Neural crest cell (in vitro differentiated cells): Measurements from ENCODE around the gene SVOP. TPM values are rescaled to one million over a fixed set of nuclear protein-coding genes. Genes with fewer than 3 reads are reported as not detected.

Source experiments
- DNase-seq: peaks from one replicate; pipeline ENCODE4 v3.0.0; 2021; ENCODE audit warnings: low read depth, mixed read lengths, low spot score
- H3K27ac Mint-ChIP-seq: one replicate; pipeline ENCODE4 v1.8.0; 2021; ENCODE audit warnings: mild to moderate bottlenecking, mixed read lengths; ENCODE audit not compliant: unreplicated experiment
- H3K27me3 Mint-ChIP-seq: 2 replicates; pipeline ENCODE4 v1.8.0; 2021; ENCODE audit warnings: low read depth, mild to moderate bottlenecking, mixed read lengths
- H3K36me3 Mint-ChIP-seq: 2 replicates; pipeline ENCODE4 v1.8.0; 2021; ENCODE audit warnings: low read depth, mild to moderate bottlenecking, mixed read lengths
- H3K4me1 Mint-ChIP-seq: 2 replicates; pipeline ENCODE4 v1.8.0; 2021; ENCODE audit warnings: mixed read lengths
- H3K4me3 Mint-ChIP-seq: one replicate; pipeline ENCODE4 v1.8.0; 2021; ENCODE audit warnings: mild to moderate bottlenecking, mixed read lengths
- H3K9me3 Mint-ChIP-seq: 2 replicates; pipeline ENCODE4 v1.8.0; 2021; ENCODE audit warnings: mixed read lengths
- total RNA-seq: library from RNA; stranded (reverse); gene quantifications from 2 replicates; pipeline ENCODE4 v1.2.1, GENCODE V29; 2021
- TF ChIP-seq, protein P1 (sequence below): fragments of 200-600 bp; sonication (generic); conservative IDR thresholded peaks from 2 replicates; pipeline ENCODE4 v1.5.0; 2021; ENCODE audit warnings: antibody characterized with exemption, mild to moderate bottlenecking

SVOP gene
- total RNA-seq, 1 donor from 2014 or later, result 1.9 TPM

DNA sequence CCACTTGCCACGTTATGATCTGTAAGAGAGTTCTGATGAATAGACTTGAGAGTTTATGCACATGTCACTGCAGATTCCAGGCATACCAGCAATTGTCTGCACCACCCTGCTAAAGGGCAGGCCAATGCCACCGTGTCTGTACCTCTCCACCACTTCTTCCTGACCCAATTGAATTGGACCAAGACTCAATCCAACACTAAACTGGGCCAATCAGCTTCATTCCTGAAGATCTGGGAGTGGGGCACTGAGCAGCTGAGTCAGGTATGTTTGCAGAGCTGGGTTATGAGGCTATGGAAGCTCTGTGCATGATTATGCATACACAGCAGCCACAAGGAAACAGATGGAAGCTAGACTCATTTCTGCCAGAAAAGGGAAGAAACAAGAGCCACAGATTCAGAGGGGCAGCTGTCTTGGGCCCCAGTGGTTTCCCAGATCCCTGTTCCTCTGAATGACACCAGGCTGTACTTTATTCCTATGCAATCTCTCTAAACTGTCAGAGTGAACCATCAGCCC, 113.0 kb downstream of the SVOP start:
- TF ChIP-seq, protein P1, sequence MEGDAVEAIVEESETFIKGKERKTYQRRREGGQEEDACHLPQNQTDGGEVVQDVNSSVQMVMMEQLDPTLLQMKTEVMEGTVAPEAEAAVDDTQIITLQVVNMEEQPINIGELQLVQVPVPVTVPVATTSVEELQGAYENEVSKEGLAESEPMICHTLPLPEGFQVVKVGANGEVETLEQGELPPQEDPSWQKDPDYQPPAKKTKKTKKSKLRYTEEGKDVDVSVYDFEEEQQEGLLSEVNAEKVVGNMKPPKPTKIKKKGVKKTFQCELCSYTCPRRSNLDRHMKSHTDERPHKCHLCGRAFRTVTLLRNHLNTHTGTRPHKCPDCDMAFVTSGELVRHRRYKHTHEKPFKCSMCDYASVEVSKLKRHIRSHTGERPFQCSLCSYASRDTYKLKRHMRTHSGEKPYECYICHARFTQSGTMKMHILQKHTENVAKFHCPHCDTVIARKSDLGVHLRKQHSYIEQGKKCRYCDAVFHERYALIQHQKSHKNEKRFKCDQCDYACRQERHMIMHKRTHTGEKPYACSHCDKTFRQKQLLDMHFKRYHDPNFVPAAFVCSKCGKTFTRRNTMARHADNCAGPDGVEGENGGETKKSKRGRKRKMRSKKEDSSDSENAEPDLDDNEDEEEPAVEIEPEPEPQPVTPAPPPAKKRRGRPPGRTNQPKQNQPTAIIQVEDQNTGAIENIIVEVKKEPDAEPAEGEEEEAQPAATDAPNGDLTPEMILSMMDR, result no peak
- H3K27me3 Mint-ChIP-seq, result peaks cover 8% of the 10 kb centered on the region
- DNase-seq, result no peak
- no peaks in the 10 kb centered on the region for H3K36me3 Mint-ChIP-seq
- H3K27ac Mint-ChIP-seq, result no peak overlapping the region
- H3K4me3 Mint-ChIP-seq, result no peak overlapping the region
- no peaks in the 10 kb centered on the region for H3K9me3 Mint-ChIP-seq
- H3K4me1 Mint-ChIP-seq, result no peaks in the 10 kb centered on the region

DNA sequence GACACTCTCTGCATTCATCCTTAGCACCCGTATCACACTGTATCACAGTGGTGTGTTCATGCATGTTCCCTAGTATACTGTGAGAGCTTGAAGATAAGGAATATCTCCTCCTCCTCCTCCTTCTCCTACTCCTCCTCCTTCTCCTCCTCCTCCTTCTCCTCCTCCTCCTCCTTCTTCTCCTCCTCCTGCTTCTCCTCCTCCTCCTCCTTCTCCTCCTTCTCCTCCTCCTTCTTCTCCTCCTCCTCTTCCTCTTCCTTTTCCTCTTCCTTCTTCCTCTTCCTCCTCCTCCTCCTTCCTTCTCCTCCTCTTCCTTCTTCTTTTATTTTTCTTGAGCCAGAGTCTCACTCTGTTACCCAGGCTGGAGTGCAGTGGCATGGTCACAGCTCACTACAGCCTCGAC, 113.9 kb downstream of the SVOP start:
- Mint-ChIP-seq H3K27ac (no peak overlapping the region), H3K4me1 (no peaks in the 10 kb centered on the region), H3K36me3 (no peaks in the 10 kb centered on the region), H3K4me3 (no peak overlapping the region), H3K9me3 (no peaks in the 10 kb centered on the region), H3K27me3 (peaks cover 10% of the 10 kb centered on the region)
- TF ChIP-seq, protein P1, result no peak
- DNase-seq, result no peak

DNA sequence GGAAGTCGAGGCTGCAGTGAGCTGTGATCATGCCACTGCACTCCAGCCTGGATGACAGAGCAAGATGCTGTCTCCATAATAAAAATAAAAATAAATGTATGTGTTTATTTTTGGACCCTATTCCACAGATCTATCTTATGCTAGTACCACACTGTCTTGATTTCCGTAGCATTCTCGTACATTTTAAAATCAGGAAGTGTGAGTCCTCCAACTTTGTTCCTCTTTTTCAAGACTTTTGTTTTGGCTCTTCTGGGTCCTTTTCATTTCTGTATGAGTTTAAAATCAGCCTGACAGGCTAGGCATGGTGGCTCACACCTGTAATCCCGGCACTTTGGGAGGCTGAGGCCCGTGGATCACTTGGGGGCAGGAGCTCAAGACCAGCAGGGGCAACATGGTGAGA, 115.1 kb downstream of the SVOP start:
- Mint-ChIP-seq H3K4me1 (no peaks in the 10 kb centered on the region), H3K4me3 (no peak overlapping the region), H3K36me3 (no peaks in the 10 kb centered on the region), H3K27me3 (peaks cover 13% of the 10 kb centered on the region), H3K27ac (peak overlapping the region; percentile 2), H3K9me3 (no peaks in the 10 kb centered on the region)
- no peak for DNase-seq
- TF ChIP-seq, protein P1, result no peak

DNA sequence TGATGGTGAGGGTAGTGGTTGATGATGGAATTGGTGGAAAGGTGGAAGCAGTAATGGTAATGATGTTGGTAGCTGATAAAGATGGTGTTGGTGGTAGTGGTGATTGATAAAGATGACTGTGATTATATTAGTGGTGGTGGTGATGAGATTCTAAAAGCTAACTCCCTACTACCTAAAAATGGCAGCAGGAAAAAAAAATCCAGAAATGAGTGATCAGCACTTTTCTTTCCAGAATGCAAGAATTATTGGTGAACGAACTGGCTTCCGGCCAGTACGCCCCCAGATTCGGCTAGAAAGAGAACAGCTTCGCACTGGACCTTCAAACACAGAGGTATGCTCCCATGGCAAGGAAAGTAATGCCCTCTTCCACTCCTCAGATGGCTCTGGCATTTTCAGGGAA, 121.7 kb downstream of the SVOP start:
- DNase-seq, result no peak
- no peaks in the 10 kb centered on the region for H3K36me3 Mint-ChIP-seq
- TF ChIP-seq, protein P1, result no peak
- H3K27me3 Mint-ChIP-seq, result peaks cover 22% of the 10 kb centered on the region
- H3K4me1 Mint-ChIP-seq, result no peaks in the 10 kb centered on the region
- no peak overlapping the region for H3K4me3 Mint-ChIP-seq
- H3K27ac Mint-ChIP-seq, result no peak overlapping the region
- peaks cover 6% of the 10 kb centered on the region for H3K9me3 Mint-ChIP-seq

DNA sequence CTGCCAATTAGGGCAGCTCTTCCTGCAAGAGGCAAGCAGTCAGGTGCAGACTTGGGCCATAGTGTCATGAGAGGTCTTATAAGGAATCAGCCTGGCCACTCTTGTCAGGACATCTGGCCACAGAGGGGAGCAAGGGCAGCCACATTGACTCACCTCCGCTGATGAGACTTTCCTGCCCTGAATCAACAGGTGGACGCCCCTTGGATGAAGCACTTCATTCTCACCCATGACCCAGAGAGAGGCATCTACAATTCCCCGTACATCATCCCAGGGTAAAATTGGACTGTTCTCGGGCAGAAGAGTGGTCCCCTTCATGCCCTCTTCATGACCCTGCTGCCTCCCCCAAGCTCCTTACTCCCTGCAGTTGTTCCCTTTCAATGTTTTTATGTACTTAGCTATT, 124.1 kb downstream of the SVOP start:
- Mint-ChIP-seq H3K9me3 (peaks cover 6% of the 10 kb centered on the region), H3K4me1 (no peaks in the 10 kb centered on the region), H3K27me3 (peaks cover 20% of the 10 kb centered on the region), H3K27ac (no peak overlapping the region), H3K4me3 (no peak overlapping the region), H3K36me3 (no peaks in the 10 kb centered on the region)
- TF ChIP-seq, protein P1, result no peak
- DNase-seq, result no peak

DNA sequence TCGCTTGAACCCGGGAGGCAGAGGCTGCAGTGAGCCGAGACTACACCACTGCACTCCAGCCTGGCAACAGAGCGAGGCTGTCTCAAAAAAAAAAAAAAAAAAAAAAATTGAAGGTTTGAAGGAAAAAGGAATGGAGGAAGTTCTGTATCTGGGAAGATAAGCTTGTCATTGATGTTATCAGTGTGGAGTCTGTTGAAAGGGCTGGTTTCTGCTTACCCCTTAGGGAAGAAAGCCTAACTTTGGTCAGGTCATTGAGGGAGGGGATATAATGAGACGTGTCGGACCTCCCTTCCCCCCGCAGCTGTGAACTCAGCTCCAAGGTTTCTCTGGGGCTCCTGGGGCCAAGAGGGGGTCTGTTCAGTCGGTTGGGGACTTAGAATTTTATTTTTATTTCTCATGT, 124.5 kb downstream of the SVOP start:
- TF ChIP-seq, protein P1, result no peak
- Mint-ChIP-seq H3K4me1 (no peaks in the 10 kb centered on the region), H3K27ac (no peak overlapping the region), H3K4me3 (no peak overlapping the region), H3K36me3 (no peaks in the 10 kb centered on the region), H3K9me3 (peaks cover 6% of the 10 kb centered on the region), H3K27me3 (peaks cover 20% of the 10 kb centered on the region)
- no peak for DNase-seq
